Astrocyte of the spinal cord (primary cell): Measurements from ENCODE around the gene MAN1C1.

Source experiments
- DNase-seq: peaks from one replicate; pipeline ENCODE4 v3.0.0; 2011; ENCODE audit warnings: low read depth, low spot score
- H3K4me3 ChIP-seq: 2 replicates; pipeline ENCODE4 v1.5.1; 2011; ENCODE audit warnings: low read depth, mild to moderate bottlenecking, low read length, moderate library complexity
- in situ Hi-C: cut with HindIII; loops from 2 replicates; pipeline ENCODE4 v1.10.0; 2017; ENCODE audit warnings: low sequenced_read_pairs
- TF ChIP-seq, protein P1 (sequence below): IDR thresholded peaks from 2 replicates; pipeline ENCODE4 v1.5.1; 2012; ENCODE audit warnings: low read depth, mild to moderate bottlenecking, low read length, inconsistent platforms

The MAN1C1 gene

DNA sequence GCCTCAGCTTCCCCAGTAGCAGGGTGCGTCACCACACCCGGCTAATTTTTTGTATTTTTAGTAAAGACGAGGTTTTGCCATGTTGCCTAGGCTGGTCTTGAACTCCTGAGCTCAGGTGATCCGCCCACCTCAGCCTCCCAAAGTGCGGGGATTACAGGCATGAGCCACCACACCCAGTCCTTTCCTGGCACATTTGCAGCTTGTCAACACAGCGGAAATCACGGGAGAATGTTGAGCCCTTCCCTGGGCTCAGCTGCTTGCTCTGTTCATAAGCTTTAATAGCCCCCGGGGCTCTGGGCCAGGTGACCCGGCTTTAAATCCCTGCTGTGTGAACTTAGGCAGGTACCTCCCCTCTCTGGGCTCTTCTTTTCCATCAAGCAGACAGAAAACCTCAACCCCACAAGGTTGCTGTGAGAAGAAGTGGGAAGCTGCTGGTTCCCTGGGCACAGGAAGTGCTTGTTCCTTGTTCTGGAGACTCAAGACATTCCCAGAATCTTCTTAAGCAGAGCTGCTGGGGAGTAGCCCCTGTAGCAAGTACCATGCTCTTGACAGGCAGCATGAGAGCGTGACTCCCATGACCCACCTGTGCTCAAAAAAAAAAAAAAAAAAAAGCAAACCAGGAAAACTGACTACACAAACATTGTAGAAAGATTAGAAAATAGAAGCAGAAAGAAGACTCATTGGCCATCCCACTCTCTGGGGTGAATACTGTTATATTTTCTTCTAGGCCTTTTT, 168.9 kb downstream of the MAN1C1 start:
- no peak for DNase-seq
- no peak overlapping the region for H3K4me3 ChIP-seq
- TF ChIP-seq, protein P1, sequence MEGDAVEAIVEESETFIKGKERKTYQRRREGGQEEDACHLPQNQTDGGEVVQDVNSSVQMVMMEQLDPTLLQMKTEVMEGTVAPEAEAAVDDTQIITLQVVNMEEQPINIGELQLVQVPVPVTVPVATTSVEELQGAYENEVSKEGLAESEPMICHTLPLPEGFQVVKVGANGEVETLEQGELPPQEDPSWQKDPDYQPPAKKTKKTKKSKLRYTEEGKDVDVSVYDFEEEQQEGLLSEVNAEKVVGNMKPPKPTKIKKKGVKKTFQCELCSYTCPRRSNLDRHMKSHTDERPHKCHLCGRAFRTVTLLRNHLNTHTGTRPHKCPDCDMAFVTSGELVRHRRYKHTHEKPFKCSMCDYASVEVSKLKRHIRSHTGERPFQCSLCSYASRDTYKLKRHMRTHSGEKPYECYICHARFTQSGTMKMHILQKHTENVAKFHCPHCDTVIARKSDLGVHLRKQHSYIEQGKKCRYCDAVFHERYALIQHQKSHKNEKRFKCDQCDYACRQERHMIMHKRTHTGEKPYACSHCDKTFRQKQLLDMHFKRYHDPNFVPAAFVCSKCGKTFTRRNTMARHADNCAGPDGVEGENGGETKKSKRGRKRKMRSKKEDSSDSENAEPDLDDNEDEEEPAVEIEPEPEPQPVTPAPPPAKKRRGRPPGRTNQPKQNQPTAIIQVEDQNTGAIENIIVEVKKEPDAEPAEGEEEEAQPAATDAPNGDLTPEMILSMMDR: no peak
- in situ Hi-C loops: no loop called here

DNA sequence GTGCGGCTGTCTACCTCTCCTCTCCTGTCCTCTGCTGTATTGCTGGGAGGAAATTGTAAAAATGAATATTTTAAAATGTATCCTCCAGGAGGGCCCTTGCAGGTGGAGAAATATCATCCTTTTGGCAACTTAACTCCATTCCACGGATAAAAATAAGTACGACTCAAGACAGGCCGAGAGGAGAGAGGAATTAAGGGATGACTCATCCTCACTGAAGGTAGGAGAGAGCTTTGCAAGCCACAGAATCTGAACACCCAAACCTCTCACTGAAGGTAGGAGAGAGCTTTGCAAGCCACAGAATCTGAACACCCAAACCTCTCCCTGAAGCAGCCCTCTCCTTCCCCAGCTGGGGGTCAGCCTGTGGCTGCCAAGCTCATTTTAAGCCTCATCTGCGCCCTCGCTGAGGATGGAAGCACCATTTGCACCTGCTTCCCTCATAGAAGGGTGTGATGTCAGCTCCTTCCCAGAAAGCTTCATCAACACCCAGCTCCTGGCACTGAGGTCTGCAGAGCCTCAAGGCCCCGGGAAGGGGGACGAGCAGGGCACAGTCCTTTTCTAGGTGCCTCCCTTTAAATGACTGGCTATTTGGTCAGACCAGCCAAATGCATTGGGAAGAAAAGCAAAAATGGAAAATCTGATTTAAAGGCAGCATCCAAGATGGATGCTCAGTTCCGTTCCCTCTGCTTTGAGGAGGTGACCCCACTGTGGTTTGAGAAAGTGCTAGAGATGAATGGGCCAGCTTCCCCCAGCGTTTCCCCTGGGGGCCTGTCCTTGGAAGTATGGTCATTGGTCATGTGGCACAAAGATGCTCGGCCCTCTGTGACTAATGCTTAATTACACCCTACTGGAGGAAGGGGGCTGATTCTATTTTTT, 170.5 kb downstream of the MAN1C1 start:
- in situ Hi-C loops: no loop called here
- no peak overlapping the region for H3K4me3 ChIP-seq
- TF ChIP-seq, protein P1: no peak
- DNase-seq: no peak

DNA sequence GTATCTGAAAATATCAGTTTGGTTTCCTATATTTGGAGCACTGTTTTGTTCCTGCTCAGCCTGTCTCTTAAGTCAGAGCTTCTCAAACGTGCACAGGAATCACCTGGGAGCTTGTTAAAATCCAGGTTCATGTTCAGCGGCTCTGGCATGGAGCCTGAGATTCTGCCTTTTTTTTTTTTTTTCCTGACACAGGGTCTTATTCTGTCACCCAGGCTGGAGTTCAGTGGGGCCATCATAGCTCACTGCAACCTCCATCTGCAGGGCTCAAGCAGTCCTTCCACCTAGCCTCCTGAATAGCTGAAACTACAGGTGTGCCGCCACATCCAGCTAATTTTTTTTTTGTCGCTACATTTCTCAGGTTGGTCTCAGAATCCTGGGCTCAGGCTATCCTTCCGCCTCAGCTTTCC, 171.2 kb downstream of the MAN1C1 start:
- TF ChIP-seq, protein P1: no peak
- in situ Hi-C loops: no loop called here
- no peak overlapping the region for H3K4me3 ChIP-seq
- no peak for DNase-seq

DNA sequence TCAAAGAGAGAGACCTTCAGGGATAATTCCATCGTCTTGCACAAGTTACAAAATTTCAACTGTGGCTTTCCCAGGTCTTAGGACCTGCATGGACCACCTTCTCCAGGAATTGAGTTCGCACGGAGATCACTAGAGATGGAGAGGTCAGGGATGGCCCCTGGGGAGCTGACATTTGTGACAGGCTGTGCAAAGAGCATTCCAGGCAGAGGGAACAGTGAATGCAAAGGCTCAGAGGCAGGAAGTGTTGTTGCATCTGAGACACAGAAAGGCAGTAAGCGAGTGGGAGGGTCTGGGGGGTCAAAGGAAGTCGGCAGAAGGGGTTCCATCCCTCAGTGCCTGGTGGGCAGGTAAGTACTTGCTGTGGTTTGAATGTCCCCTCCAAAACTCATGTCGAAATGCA, 173.9 kb downstream of the MAN1C1 start:
- TF ChIP-seq, protein P1: no peak
- H3K4me3 ChIP-seq: no peak overlapping the region
- DNase-seq: no peak
- in situ Hi-C loops: no loop called here

DNA sequence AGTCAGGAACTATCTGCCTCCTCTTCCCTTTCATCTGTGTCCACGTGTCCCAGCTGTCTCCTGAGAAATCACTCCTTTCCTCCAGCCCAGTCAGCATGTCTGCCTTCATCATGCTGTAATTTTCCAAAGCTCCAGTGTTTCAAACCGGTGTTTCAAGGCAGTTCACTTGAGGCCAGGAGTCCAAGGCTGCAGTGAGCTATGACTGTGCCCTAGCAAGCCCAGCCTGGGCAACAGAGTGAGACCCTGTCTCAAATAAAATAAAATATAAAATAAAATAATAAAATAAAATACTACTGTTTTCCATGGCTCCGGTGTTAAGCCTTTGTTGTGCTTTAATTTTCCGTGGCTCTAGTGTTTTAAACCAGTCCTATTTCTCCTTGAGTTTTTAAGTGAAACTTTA, 175.5 kb downstream of the MAN1C1 start:
- no peak overlapping the region for H3K4me3 ChIP-seq
- TF ChIP-seq, protein P1: no peak
- no peak for DNase-seq
- in situ Hi-C loops: no loop called here

DNA sequence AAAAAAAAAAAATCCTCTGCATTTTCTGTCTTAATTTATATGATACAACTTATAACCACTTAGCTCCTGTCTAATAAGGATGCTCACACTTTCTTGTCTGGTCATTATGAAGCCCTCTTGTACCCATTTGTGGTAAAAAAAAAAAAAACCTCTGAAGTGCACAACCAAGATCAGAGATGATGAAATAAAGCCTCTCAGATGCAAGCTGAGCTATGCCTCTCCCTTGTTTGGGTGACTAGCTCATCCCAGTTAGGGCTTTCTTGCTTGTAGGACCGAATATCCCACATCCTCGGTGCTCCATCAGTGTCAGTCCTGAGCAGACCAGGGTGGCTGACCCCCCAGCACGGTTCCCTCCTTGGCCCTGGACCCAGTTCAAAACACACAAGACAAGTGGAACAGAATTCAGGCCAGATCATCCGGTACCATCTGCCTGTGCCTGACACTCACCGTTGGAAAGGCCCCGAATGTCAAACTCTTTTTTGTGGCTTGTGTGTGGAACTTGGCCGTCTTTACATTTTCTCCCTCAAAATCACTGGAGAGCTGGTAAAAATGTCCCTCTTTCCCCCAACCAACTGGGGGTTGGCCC, 177.1 kb downstream of the MAN1C1 start:
- in situ Hi-C loops: no loop called here
- no peak overlapping the region for H3K4me3 ChIP-seq
- TF ChIP-seq, protein P1: no peak
- DNase-seq: no peak
